HG03354 (cell line): ENCODE data around the gene TSPY9.
"Not testable (repeated sequence)": the region's sequence is repeated elsewhere in the genome, so short reads cannot be mapped to it uniquely, and the experiment has no call there.

Source experiments
- ATAC-seq: cut with Tn5 transposase; IDR thresholded peaks from one replicate; pipeline ENCODE4 v1.9.1; 2021; ENCODE audit warnings: mild to moderate bottlenecking; ENCODE audit not compliant: unreplicated experiment, poor library complexity, severe bottlenecking

Gene TSPY9

DNA sequence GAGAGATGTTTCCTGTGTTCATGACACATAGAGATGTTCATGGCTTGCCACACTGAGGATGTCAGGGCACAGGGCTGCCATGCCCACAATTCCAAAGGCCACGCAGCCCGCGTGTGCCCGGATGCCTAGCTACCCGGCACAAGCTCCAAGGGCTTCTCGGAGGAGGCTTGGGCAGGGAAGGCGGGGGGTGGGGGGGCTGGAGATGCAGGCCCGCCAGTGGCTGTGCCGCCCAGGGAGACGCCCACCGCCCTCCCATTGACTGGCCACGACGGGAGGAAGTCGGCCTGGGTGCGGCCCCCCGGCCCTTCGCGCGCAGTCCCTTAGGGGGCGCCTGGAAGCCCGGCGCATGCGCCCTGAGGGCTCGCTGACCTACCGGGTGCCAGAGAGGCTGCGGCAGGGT lies at the start of gene TSPY9:
TSPY9 (plus strand) TSS at position 301 of the 400 bp plus-strand sequence; CDS start at position 347, 46 bp downstream.
- not testable (repeated sequence) for ATAC-seq

DNA sequence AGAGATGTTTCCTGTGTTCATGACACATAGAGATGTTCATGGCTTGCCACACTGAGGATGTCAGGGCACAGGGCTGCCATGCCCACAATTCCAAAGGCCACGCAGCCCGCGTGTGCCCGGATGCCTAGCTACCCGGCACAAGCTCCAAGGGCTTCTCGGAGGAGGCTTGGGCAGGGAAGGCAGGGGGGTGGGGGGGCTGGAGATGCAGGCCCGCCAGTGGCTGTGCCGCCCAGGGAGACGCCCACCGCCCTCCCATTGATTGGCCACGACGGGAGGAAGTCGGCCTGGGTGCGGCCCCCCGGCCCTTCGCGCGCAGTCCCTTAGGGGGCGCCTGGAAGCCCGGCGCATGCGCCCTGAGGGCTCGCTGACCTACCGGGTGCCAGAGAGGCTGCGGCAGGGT lies 20.4 kb upstream of the TSPY9 start, which contains the start of gene TSPY1:
TSPY1 (plus strand) TSS at position 301 of the 400 bp plus-strand sequence; CDS start at position 347, 46 bp downstream.
- ATAC-seq = not testable (repeated sequence)

- not testable (repeated sequence) for ATAC-seq
These were observed 17.3 kb downstream of the TSPY9 start for GRCh38 chrY:9504396-9504795.

DNA sequence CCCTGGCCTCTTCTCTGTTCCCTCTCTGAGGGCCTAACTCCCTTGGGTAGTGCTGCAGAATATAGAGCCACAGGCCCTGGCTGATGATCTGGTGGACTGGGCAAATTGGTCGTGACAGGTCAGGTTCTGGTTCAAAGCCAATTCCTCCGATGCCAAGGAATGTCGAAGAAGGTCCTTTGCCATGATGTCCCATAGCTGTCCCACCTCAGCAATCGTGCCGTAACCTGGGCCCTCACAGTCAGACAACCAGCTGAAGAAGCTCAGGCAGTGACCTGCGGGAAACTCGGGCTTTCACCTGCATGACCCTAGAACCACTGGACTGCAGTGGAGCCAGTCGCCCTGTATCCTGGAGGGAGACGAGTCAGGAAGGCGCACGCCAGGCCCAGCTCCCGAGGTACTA lies 29.2 kb downstream of the TSPY9 start:
- not testable (repeated sequence) for ATAC-seq

DNA sequence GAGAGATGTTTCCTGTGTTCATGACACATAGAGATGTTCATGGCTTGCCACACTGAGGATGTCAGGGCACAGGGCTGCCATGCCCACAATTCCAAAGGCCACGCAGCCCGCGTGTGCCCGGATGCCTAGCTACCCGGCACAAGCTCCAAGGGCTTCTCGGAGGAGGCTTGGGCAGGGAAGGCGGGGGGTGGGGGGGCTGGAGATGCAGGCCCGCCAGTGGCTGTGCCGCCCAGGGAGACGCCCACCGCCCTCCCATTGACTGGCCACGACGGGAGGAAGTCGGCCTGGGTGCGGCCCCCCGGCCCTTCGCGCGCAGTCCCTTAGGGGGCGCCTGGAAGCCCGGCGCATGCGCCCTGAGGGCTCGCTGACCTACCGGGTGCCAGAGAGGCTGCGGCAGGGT lies 40.5 kb downstream of the TSPY9 start, which contains the start of gene TSPY10:
TSPY10 (plus strand) TSS at position 301 of the 400 bp plus-strand sequence; CDS start at position 347, 46 bp downstream.
- not testable (repeated sequence) for ATAC-seq
